IPS-NIHi11 (cell line): ENCODE results near the gene LETMD1.
A peak's percentile ranks its signal among the peaks of the same experiment; 100 is the strongest.

Experiments used
- DNase-seq: peaks from one replicate; pipeline ENCODE4 v3.0.0; 2012; ENCODE audit warnings: mixed read lengths, low spot score

LETMD1 gene

DNA sequence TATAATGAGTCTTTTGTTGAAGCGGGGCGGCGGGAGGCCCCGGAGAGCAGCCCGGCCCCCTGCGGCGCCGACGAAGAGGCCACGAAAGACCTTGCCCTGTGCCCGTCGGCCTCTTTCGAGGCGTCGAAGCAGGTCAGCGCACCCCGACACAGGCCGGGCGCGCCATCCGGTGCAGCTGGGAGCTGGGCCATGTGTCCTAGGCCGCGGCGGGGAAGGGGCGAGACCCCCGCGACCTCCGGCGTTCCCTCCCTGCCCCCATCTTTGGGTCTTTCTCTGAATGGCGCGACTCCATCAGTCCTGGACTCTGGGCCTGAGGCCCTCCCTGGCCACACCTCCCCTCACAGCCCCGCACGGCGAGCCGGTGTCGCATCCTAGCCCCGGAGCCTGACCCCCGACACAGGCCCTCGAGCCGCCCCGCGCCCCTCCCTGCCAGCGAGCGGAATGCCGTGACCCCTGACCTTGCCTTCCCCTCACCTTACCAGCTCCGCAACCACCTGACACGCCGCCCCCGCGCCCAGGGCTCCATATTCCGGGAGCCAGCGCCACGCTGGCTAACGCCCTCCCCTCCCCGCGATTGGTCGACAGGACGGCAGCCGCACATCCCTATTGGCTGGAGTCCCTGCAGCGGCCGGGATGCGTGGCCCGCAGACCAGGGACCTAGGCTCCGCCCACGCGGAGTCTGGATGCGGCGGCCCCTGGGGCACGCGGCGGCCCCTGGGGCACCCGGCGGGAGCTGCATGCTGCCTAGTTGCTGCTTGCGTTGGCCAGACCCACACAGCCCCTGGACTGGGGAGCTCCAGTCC is 22.1 kb upstream of the LETMD1 start, which contains the start of gene SLC11A2:
Gene SLC11A2, minus strand, starts transcription at position 549 of the 803 bp plus-strand sequence. CDS start 15,656 bp downstream, outside the sequence.
- DNase-seq, result peak; percentile 99

DNA sequence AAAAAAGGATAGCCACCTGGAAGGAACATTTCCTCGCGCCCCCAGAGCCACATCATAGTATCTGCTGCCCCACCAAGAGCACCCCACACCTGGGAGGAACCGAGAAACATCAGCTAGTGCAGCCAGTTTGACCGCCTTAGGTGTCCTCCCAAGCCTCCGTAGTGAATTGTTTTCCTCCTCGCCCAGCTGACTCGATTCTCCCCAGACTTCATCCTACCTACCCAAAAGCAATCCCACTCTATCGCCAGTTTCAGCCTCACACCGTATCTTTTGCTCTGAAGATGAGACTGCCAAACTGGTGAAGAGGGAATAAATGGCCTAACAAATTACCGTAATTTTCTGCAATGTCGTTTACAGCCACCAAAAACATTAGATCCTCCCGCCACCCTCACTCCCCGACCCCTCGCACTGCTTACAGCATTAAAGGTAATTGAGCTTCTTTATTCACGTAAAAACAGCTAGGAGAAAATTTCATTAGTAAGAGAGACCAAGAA is 20.7 kb upstream of the LETMD1 start:
- DNase-seq, result no peak

DNA sequence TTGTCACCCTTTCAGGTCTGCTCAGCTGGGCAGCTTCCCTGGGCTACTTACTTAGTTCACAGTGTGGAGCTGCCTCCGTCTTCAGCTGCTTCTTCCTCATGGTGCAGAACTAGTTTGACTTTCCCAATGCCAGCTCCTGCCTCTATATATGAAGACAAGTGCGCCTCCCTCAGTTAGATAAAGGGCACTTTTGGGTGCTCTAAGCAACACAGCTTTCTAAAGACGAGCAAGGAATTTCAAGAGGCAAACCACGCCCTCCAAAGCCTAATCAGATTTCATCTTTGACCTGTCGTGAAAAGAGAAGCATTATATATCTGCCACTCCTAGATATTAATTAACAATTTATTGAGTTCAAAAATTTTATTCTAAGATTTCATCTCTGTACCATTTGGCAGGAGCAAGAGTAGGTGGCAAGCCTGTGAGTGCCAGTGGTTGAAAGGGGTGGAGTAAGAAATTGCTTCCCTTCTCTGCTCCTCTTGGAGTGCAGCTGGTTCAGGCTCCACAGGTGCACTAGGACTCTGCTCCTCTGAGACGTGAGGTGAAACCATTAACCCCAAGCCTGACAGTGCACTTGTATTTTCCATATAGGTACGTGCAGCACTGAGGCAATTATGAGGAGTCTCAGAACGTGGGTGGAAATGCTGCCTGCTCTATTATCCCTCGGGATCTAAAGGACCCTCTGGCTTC is 19.9 kb upstream of the LETMD1 start:
- DNase-seq, result no peak

DNA sequence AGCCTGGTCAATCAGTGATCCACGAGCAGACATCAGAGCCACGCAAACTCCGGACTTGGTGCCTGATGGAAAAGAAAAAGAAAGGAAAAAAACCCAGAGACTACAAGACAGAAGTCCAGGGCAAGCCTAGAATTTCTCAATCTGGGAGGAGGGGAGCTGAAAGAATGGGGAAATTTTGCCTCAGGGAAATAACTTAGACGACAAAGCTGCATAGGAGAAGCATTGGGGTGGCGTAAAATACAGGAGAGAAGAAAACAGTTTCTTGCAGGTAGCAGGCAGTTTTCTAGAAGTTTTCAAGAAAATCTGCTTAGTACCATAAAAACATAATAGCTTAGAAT is 19.3 kb upstream of the LETMD1 start:
- DNase-seq, result no peak

DNA sequence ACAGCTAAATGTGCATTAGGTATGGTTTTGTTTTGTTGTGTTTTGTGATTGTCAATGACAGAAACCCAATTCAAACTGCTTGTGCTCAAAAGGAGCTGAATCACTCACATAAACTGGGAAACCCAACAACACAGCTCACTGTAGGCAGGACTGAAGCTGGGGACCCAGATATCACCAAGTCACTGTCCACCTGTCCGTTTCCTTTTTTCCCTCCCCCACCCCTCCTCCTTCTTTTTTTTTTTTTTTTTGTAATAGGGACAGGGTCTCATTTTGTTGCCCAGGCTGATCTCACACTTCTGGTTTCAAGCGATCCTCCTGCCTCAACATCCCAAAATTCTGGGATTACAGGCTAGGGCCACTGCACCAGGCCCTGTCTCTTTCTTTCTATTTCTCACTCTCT is 15.1 kb upstream of the LETMD1 start:
- no peak for DNase-seq

DNA sequence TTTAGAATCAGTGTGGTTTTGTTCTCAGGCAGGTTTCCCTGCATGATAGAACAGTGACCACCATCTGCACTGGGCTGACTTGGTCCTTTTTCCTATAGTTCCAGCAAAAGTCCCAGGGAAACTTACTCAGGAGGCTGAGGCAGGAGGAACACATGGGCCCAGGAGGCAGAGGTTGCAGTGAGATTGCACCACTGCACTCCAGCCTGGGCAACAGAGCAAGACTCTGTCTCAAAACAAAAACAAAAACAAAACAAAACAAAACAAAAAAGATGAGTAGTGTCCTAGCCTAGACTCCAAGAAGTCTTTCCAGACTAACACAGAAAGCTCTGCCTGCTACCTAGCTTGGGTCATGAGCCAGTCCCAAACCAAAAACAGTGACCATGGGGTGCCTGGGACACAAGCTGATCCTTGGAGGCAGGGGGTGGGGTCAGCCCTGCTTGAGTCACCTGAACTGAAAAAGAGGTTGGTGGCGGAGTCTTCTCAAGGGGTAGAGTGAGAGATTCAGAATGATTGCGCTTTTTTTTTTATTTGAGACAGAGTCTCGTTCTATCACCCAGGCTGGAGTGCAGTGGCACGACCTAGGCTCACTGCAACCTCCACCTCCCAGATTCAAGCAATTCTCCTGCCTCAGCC is 14.6 kb upstream of the LETMD1 start:
- DNase-seq, result no peak

DNA sequence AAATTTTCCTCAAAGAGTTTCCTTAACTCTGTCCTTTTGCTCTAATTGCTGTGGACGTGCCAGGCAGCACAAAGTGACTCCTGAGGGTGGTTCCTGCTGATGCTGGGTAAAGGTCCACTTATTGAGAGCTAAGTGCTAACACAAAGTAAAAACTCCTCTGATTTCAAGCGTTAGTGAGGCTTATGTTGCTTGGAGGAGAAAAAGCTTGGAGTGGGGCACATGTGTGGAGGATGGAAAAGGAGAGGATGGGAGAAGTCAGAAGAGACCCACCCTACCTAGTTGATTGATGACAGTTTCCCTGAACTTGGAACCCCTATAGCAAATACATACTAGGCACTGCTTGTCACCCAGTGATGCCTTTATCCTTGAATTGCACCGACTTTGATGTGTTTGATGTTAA is 11.8 kb upstream of the LETMD1 start:
- DNase-seq, result no peak

DNA sequence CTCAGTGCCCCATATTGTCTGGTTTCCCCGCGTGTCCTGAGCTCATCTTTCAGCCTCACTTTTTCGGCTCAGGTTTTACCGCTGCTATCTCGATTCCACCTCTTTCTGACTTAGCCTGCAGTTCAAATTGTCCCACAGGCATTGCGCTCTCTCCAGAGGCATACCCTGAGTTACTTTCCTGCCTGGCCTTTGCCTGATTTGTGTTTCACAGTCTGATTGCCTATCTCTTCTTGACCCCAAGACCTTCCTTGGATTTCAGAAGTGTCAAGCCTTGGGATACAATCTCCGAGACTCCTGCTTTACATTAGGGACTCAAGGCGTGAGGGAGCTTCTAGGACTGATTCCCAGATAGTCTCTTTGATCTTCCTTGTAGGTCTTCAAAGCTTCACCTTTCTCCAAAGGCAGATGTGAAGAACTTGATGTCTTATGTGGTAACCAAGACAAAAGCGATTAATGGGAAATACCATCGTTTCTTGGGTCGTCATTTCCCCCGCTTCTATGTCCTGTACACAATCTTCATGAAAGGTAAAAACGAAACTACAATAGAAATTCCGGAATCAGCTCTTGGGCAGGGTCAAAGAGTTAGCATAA is 629 bp downstream of the LETMD1 start:
- DNase-seq, result no peak

DNA sequence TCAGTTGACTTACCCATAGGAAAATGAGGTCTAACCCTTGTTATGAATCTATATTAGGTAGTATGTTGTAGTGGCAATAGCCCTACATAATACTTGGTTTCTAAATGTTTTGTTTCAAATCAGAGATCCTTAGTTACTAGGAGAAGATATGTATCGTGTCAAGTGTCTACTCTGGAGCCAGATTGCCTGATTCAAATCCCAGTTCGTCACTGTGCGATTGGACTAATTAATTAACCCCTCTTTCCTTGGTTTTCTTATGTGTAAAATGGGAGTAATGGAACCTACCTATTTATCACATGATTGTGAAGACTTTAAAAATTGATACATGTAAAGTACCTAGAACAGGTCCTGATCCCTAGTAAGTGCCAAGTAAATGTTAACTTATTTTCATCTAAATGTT is 1.4 kb downstream of the LETMD1 start:
- no peak for DNase-seq

DNA sequence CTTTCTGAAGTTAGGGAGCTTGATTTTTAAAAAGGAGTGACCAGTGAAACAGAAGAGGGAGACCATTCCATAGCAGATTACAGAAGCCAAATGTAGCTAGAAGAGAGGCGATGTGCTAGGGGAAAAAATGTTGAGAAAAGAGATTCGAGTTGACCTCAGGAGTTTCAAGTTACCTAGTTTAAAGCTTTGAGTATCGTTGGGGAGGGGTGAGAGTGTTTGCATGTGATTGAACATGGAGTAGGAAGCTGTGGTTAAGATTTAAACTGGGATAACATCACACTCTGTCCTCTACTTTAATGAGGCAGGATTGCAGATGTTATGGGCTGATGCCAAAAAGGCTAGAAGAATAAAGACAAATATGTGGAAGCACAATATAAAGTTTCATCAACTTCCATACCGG is 3.7 kb downstream of the LETMD1 start:
- no peak for DNase-seq

DNA sequence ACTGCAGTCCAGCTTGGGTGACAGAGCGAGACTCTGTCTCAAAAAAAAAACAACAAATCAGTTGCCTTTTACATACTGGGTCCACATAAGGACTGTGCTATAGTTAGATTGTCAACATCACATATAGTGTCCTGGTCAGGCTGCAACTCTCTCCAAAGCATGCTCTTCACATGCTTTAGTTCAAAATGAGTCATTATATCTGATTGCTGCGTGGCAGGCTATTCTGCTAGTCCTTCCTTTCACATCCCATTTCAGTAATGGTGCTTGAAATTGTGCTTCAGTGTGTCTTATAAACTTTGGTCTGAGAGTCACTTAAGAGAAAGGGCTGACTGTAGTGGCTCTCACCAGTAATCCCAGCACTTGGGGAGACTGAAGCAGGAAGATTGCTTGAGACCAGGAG is 6.9 kb downstream of the LETMD1 start:
- no peak for DNase-seq

DNA sequence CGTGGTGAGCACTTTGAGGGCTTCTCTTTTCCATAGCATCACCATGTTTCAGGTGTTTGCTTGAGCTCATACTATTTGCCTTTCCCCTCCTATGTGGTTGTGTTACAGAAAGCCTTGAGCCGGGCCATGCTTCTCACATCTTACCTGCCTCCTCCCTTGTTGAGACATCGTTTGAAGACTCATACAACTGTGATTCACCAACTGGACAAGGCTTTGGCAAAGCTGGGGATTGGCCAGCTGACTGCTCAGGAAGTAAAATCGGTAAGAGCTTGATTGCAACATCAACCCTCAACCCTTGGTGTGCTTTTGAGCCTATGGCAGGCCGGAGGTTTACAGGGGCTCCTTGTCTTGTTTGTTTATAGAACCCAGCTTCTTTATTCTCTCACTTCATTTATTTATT is 8.1 kb downstream of the LETMD1 start:
- no peak for DNase-seq

DNA sequence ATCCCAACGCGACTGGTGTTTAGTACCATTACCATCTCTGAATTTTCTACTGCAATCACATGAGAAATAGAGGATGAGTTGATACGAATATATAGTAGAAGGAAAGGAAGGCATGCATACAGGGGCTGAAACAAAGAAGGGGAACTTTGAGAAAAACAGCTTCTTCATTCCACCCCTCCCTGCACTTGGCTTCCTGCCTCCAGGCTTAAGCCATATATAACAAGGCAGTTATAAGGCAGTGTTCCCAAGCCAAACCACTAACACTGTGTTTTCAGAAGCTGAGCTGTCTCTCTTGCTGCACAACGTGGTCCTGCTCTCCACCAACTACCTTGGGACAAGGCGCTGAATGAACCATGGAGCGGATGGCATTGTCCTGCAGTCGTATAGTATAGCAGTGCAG is 11.0 kb downstream of the LETMD1 start:
- DNase-seq, result no peak

DNA sequence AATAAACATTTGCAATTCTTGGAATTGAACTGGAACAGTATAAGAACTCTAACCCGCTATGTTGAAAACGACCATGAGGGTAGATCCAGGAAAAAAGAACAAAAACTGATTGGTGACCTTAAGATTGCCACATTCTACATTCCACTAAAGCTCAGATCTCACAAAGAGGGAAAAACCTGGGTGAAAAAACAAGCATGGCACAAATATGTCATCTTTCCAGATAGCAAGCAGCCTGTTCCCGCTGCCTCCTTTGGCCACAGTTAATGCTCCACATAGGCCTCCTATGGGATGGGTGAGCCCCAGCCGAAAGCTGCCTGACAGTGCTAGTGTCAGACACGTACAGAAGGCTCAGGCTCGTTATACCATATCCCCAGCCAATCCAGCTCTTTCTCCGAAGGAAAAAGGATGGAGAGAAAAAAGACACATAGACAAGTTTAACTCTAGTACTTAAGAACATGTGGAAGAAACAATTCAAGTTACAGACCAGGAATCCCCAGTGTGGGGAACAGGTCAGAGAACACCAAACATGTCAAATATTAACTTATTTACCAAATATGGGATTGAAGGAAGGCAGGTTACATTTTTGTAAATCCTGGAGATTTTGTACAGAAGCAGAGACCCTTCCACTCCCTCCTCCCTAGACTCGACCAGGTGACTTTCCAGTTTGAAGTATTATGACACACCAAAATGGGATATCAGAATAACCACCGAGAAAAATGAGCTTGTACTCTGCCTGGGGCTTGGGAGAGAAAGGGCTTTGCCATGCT is 14.7 kb downstream of the LETMD1 start:
- DNase-seq, result no peak

DNA sequence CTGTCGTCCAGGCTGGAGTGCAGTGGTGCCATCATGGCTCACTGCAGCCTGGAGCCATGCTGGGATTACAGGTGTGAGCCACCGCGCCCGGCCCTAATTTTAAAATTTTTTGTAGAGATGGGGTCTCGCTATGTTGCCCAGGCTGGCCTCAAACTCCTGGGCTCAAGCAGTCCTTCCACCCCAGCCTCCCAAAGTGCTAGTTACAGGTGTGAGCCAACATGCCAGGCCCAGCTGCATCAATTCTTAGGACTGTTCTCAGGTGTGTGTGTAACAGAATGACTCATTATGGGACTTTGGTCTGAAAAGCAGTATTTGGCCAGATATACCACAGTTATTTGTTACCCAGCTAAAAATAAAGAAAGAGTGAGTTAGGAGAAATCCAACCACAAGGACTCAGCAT is 17.4 kb downstream of the LETMD1 start:
- no peak for DNase-seq

DNA sequence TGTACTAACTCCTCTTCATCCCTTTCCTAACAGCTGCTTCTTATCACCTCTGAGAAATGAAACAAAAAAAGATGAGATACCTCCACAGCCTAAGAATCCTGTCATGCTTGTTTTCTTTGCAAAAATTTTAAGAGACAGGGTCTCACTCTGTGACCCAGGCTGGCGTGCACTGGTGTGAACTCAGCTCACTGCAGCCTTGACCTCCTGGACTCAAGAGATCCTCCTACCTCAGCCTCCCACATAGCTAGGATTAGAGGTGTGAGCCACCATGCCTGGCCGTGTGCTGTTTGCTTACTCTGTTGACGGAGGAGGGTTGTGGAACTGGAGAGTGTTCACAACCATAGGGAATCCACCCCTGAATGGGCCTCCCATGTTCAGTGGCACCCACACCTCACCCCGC is 19.1 kb downstream of the LETMD1 start:
- DNase-seq, result no peak

DNA sequence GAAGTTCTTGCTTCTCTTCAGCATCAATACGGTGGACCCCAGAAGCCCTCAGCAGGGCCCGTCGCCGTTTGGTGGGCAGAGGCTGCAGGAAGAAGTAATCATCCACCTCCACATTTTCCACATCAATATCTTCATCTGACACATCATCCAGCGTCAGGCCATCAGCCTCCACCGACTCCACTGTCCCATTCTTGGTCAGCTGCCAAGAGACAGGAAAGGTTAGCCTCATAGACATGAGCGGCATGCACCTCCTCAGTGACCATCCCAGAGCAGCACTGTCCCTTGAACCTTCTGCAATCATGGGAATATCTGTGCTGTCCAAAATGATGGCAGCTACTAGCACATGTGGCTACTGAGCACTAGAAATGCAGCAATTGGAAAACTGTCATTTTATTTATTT is 19.6 kb downstream of the LETMD1 start:
- DNase-seq, result no peak

DNA sequence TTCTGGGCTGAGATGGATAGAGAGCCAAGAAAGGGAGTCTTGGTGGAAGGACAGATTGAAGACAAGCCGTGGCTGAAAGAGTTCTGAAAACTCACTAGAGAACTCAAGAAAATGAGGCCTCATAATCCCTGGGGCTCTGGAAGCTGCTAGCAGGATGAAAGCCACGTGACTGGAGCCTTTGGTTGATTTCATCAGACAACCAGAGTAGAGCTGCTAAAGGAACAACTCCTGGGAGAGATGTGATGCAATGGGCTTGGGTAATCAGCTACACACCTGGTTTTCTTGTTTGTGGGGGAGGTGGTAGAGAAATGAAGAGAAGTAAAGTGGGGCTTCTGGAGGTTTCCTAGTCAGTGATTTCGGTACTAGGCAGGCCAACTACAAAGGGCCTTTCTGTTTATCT is 21.9 kb downstream of the LETMD1 start:
- DNase-seq, result no peak

DNA sequence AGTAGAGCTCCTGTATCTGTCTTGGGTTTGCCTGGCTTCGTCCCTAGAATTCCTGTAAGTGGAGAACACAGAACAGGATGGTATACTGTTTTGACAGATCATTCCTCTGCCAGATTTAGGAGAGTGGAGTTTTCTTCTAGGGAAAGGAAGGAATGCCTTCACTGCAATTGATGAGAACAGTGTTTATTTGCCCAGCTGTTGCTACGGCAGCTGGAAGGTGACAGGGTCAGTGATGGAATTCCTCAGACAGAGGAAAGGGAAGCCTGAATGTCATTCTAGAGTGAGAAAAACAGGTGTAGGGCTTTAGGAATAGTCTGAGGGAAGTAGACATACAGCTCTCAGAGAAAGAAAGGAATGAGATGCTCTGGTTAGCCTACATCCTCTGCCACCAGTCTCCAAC is 23.5 kb downstream of the LETMD1 start:
- no peak for DNase-seq

DNA sequence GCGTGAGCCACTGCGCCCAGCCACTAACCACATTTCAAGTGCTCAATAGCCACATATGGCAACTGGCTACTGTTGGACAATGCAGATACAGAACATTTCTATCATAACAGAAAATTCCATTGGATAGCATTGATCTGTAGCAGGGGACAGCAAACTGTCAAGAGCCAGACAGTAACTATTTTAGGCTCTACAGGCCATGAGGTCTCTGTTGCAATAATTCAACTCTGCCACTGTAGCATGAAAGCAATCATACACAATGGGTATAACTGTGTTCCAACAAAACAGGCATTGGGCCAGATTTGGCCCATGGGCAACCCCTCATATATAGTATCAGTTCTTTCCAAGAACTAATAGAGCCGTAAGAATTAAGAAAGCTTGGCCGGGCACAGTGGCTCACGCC is 27.3 kb downstream of the LETMD1 start:
- no peak for DNase-seq

DNA sequence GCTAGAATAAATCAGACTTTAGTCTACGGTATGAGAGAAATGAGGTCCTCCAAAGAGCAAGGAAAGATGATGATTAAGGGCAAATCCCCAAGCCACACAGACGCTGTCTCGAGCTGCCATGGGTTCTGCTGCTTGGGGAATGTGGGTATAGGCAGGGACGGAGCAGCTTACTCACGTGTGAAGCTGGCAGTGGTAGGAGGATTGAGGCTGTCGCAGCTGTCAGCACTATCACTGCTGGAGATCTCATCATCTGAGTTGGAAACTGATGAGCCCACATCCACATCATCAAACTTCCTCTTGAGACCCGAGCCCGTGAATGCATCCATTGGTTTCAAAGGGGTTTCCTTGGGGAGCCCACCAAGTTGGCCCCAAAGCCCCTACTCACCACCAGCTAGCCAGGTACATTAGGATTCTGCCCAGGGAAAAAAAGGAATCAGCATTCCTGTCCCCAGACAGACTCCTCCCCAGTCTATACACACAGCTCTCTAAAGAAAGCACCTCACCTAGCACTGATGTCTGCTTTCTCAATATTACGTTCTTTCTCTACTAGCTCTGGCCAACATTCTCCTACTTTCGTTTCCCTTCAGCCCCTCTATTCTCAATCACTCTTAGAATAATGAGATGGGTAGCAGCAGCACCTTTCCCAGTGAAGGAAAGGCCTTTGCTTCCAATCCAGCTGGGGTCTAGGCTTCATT is 28.3 kb downstream of the LETMD1 start:
- no peak for DNase-seq
